ENCODE data around the gene EXOSC2. TPM values are rescaled to one million over a fixed set of nuclear protein-coding genes. Genes with fewer than 3 reads are reported as not detected.

The EXOSC2 gene
- total and polyA plus RNA-seq, 2 experiments from 2014 or later: 31.0 to 47.4 TPM

DNA sequence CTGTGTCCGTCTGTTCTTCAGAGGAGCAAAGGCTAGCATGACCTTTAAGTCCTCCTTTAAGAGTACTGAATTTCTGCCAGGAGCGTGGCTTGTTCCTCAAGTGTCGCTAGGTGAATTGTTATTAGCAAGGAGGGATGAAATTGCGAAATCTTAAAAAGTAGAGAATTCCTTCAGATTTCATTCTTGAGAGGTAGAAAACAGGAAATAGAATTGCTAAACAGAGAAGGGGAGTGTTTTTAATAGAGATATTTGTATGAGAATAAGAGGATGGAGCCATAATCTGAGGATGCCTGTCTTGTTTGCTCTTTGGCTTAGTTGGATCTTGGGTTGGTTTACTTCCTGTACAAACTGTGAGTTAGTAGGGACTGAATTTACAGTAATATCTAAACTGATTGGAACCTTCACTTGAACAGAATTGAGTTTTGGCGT is 39.2 kb downstream of the EXOSC2 start:
- Histone ChIP-seq H3K4me1 (ENCODE audit: low read depth) (no peaks in the 10 kb centered on the region), H3K9me3 (ENCODE audit: low read depth) (no peaks in the 10 kb centered on the region), H3K27me3 (no peaks in the 10 kb centered on the region), H3K36me3 (no peaks in the 10 kb centered on the region), H3K27ac (no peak overlapping the region), H3K4me3 (no peak overlapping the region)
- no peak for TF ChIP-seq CTCF (IDR thresholded peaks at IDR 0.05; ENCODE audit: low read depth, low read length)
- DNase-seq (ENCODE audit: low read depth in 1 of 2, low spot score in 1 of 2): peak in 1 of 2 donors; percentile 78

DNA sequence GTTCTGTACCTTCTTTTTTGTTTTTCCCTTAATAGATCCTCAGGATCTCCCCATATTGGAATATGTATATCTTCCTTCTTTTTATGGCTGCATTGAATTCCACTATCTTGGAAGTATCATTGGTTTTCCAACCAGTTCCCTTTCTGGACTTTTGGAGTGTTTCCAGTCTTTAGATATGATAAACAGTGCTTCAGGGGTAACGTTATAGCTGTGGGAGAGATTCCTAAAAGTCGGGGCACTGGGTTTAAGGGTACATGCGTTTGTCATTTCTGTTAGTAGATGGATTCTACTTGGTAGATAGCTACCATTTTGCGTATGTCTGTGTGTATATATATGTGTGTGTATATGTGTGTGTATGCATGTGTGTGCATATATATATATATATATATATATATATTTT is 42.0 kb downstream of the EXOSC2 start:
- Histone ChIP-seq H3K4me3 (no peak overlapping the region), H3K27me3 (no peaks in the 10 kb centered on the region), H3K4me1 (ENCODE audit: low read depth) (no peaks in the 10 kb centered on the region), H3K9me3 (ENCODE audit: low read depth) (no peaks in the 10 kb centered on the region), H3K36me3 (no peaks in the 10 kb centered on the region), H3K27ac (no peak overlapping the region)
- TF ChIP-seq CTCF (IDR thresholded peaks at IDR 0.05; ENCODE audit: low read depth, low read length): no peak
- no peak for DNase-seq (ENCODE audit: low read depth in 1 of 2, low spot score in 1 of 2)

DNA sequence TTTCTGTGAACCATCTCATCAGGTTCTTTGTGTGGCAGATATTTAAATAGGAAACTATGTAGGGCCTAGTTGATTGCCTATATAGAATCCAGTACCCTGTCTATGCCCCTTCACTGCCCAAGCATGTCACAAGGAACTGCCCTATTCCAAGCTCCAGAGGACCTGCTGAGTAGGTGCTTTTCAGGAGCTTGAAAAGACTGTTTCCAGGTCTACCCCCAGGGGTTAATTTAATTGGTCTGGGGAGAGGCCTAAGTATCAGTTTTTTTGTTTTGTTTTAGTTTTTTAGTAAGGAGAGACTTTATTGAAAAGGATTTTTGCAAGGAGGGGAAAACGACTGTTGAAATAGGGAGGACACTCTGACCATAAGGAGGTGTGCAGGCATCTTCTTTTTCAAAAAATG is 43.3 kb downstream of the EXOSC2 start:
- H3K9me3 ChIP-seq (ENCODE audit: low read depth): no peaks in the 10 kb centered on the region
- H3K27me3 ChIP-seq: no peaks in the 10 kb centered on the region
- DNase-seq (ENCODE audit: low read depth in 1 of 2, low spot score in 1 of 2): no peak
- no peak for TF ChIP-seq CTCF (IDR thresholded peaks at IDR 0.05; ENCODE audit: low read depth, low read length)
- H3K4me1 ChIP-seq (ENCODE audit: low read depth): no peaks in the 10 kb centered on the region
- no peak overlapping the region for H3K27ac ChIP-seq
- no peak overlapping the region for H3K4me3 ChIP-seq
- no peaks in the 10 kb centered on the region for H3K36me3 ChIP-seq

- TF ChIP-seq CTCF (IDR thresholded peaks at IDR 0.05; ENCODE audit: low read depth, low read length): no peak
- Histone ChIP-seq H3K27ac (no peak overlapping the region), H3K27me3 (no peaks in the 10 kb centered on the region), H3K36me3 (no peaks in the 10 kb centered on the region), H3K9me3 (ENCODE audit: low read depth) (no peaks in the 10 kb centered on the region), H3K4me1 (ENCODE audit: low read depth) (no peaks in the 10 kb centered on the region), H3K4me3 (no peak overlapping the region)
- no peak for DNase-seq (ENCODE audit: low read depth in 1 of 2, low spot score in 1 of 2)
Measured at GRCh38 chr9:130738281-130738680, 44.7 kb downstream of the EXOSC2 start.

DNA sequence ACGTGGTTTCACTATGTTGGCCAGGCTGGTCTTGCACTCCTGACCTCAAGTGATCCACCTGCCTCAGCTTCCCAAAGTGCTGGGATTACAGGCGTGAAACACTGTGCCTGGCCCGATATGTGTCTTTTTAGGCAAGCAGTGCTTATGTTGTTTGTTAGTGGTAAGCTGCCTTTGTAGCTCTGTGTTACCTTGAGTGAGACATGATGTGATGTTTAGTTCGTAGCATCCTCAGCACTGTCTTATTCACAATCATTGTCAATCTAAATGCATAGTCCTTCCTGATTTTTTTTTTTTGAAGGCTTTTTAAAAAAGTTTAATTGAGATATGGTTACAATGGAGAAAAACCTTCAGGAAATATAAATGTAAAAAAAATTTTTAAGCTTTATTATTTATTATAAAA is 45.5 kb downstream of the EXOSC2 start:
- no peak for TF ChIP-seq CTCF (IDR thresholded peaks at IDR 0.05; ENCODE audit: low read depth, low read length)
- Histone ChIP-seq H3K27me3 (no peaks in the 10 kb centered on the region), H3K36me3 (no peaks in the 10 kb centered on the region), H3K27ac (no peak overlapping the region), H3K9me3 (ENCODE audit: low read depth) (no peaks in the 10 kb centered on the region), H3K4me1 (ENCODE audit: low read depth) (no peaks in the 10 kb centered on the region), H3K4me3 (no peak overlapping the region)
- no peak for DNase-seq (ENCODE audit: low read depth in 1 of 2, low spot score in 1 of 2)

Measured in cardiac muscle cell (in vitro differentiated cells and primary cell).